ENCODE measurements around the gene CAT.

GRCh38 chr11:34499719-34500500, 61.2 kb downstream of the CAT start:
- TF ChIP-seq EZH2 (IDR thresholded peaks at IDR 0.05; ENCODE audit: insufficient read depth, poor library complexity, severe bottlenecking): no peak
- TF ChIP-seq EZH2phosphoT487 (IDR thresholded peaks at IDR 0.05; ENCODE audit: insufficient read depth, low read depth): no peak

Measured in GM23248 (cell line).